DND-41 (cell line): Measurements from ENCODE around the gene KRT23.

Experiments
- ATAC-seq: fragments of 200-7000 bp; cut with Tn5 transposase; 3 replicates; pipeline ENCODE4 v1.9.1; 2021; ENCODE audit warnings: low read depth; ENCODE audit not compliant: insufficient read depth
- DNase-seq: peaks from one replicate; pipeline ENCODE4 v3.0.0-alpha.2; 2020
- H2AFZ ChIP-seq: 2 replicates; pipeline ENCODE4 v1.6.0; 2012; ENCODE audit warnings: low read depth, low read length
- H3K27ac ChIP-seq: 2 replicates; pipeline ENCODE4 v1.5.1; 2012; ENCODE audit warnings: low read length, inconsistent platforms
- H3K27me3 ChIP-seq: fragments of 200-600 bp; sonication (generic); 2 replicates; pipeline ENCODE4 v1.6.0; 2012; ENCODE audit warnings: low read length, mild to moderate bottlenecking, inconsistent platforms; ENCODE audit not compliant: insufficient read depth, poor library complexity
- H3K36me3 ChIP-seq: 2 replicates; pipeline ENCODE4 v1.5.1; 2012; ENCODE audit warnings: low read length, inconsistent platforms; ENCODE audit not compliant: insufficient read depth
- H3K4me1 ChIP-seq: 2 replicates; pipeline ENCODE4 v1.5.1; 2012; ENCODE audit warnings: mild to moderate bottlenecking, low read length; ENCODE audit not compliant: insufficient read depth
- H3K4me2 ChIP-seq: 2 replicates; pipeline ENCODE4 v1.6.0; 2012; ENCODE audit warnings: mild to moderate bottlenecking, moderate library complexity, low read length, inconsistent platforms; ENCODE audit not compliant: insufficient read depth
- H3K4me3 ChIP-seq, 2 experiments: fragments of 200-600 bp in 1 of 2; shearing (Covaris generic) in 1 of 2; 2 replicates each; pipeline ENCODE4 v1.5.1; 2012 to 2016; ENCODE audit warnings: inconsistent platforms in 2 of 2, low read length in 2 of 2, mild to moderate bottlenecking in 2 of 2, low read depth in 1 of 2, moderate library complexity in 1 of 2
- H3K79me2 ChIP-seq: 2 replicates; pipeline ENCODE4 v1.6.0; 2012; ENCODE audit warnings: low read length, inconsistent platforms; ENCODE audit not compliant: insufficient read depth
- H3K9ac ChIP-seq: 2 replicates; pipeline ENCODE4 v1.6.0; 2012; ENCODE audit warnings: low read depth, mild to moderate bottlenecking, inconsistent platforms, low read length, moderate library complexity
- H3K9me3 ChIP-seq: 2 replicates; pipeline ENCODE4 v1.5.1; 2012; ENCODE audit warnings: low read length, moderate library complexity, mild to moderate bottlenecking, inconsistent platforms; ENCODE audit not compliant: insufficient read depth, severe bottlenecking
- H4K20me1 ChIP-seq: 2 replicates; pipeline ENCODE4 v1.6.0; 2012; ENCODE audit warnings: low read length; ENCODE audit not compliant: insufficient read depth
- EZH2 ChIP-seq: IDR thresholded peaks from 3 replicates; pipeline ENCODE4 v1.6.1; 2012; ENCODE audit warnings: borderline replicate concordance, low read depth, mild to moderate bottlenecking, moderate library complexity, low read length, inconsistent platforms; ENCODE audit not compliant: severe bottlenecking
- TF ChIP-seq, protein P1 (sequence below): IDR thresholded peaks from 2 replicates; pipeline ENCODE4 v1.5.1; 2012; ENCODE audit warnings: borderline replicate concordance, low read length, moderate library complexity, mild to moderate bottlenecking; ENCODE audit not compliant: poor library complexity, severe bottlenecking; ENCODE audit errors: extremely low read depth

KRT23 gene

DNA sequence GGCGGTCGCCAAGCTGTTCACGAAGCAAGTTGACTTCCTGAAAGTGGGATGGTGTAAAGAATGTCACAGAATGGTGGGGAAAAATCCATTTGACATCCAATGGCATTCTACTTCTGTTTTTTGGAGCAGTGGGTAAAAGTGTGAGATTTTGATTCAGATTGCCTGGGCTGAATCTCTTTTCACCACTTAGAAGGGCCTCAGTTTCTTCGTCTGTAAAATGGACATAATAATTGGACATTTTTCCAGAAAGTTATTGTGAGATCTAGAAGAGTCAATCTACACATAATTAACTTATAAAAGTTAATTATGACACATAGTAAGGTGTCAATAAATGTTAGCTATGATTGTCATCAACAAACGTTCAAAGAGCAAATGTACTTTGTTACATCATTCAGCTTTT lies 43.7 kb upstream of the KRT23 start:
- no peak for ATAC-seq
- Histone ChIP-seq H2AFZ (no peak overlapping the region), H3K27ac (no peak overlapping the region), H3K4me1 (no peaks in the 10 kb centered on the region), H3K36me3 (no peaks in the 10 kb centered on the region), H3K4me2 (no peak overlapping the region), H3K9ac (no peak overlapping the region), H3K9me3 (no peaks in the 10 kb centered on the region), H3K4me3 (no peak overlapping the region), H4K20me1 (no peaks in the 10 kb centered on the region), H3K27me3 (peaks cover 23% of the 10 kb centered on the region), H3K79me2 (no peaks in the 10 kb centered on the region)
- no peak for TF ChIP-seq EZH2
- TF ChIP-seq, protein P1, sequence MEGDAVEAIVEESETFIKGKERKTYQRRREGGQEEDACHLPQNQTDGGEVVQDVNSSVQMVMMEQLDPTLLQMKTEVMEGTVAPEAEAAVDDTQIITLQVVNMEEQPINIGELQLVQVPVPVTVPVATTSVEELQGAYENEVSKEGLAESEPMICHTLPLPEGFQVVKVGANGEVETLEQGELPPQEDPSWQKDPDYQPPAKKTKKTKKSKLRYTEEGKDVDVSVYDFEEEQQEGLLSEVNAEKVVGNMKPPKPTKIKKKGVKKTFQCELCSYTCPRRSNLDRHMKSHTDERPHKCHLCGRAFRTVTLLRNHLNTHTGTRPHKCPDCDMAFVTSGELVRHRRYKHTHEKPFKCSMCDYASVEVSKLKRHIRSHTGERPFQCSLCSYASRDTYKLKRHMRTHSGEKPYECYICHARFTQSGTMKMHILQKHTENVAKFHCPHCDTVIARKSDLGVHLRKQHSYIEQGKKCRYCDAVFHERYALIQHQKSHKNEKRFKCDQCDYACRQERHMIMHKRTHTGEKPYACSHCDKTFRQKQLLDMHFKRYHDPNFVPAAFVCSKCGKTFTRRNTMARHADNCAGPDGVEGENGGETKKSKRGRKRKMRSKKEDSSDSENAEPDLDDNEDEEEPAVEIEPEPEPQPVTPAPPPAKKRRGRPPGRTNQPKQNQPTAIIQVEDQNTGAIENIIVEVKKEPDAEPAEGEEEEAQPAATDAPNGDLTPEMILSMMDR, result no peak
- DNase-seq, result no peak

DNA sequence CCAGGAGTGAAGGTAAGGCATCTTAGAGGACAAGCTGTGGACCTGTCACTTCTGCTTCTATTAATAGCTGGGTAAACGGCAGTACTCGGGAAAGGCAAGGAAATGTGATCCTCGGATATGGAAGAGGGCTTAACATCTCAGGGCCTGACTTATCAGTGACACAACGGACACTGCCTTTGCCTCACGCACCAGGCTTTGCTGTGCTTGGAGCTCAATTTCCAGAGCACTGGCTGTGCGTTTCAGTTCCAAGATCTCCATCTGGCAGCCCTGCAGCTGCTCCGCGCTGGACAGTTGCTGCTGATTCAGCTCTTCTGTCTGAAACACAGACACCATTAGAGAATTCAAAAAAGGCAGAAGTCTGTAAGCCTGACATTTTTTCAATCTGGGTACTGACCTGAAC lies 43.1 kb upstream of the KRT23 start:
- H3K27me3 ChIP-seq, result peaks cover 23% of the 10 kb centered on the region
- H3K9me3 ChIP-seq, result no peaks in the 10 kb centered on the region
- H3K4me3 ChIP-seq, result no peak overlapping the region
- no peak for DNase-seq
- H2AFZ ChIP-seq, result no peak overlapping the region
- H3K4me1 ChIP-seq, result no peaks in the 10 kb centered on the region
- H3K9ac ChIP-seq, result no peak overlapping the region
- H3K79me2 ChIP-seq, result no peaks in the 10 kb centered on the region
- H4K20me1 ChIP-seq, result no peaks in the 10 kb centered on the region
- no peak overlapping the region for H3K4me2 ChIP-seq
- no peak overlapping the region for H3K27ac ChIP-seq
- H3K36me3 ChIP-seq, result no peaks in the 10 kb centered on the region
- no peak for ATAC-seq
- TF ChIP-seq EZH2, result no peak
- TF ChIP-seq, protein P1, result no peak

DNA sequence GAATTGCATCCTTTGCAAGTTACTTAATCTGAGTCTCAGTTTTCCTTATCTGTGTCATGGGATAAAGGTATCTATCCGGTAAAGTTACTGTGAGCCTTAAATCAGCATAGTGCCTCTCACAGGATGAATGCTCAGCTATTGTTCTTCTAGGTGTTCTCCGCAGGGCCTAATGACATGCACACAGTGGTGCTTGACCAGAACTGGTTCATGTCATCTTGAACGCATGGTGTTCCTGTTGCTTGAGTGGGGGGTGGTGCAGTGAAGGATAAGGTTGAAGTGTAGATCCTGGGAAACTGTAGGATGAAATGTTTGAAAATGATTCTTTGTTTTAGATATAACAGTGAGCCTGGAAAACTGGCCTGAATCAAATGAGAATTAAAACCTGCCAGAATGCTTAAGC lies 42.7 kb upstream of the KRT23 start:
- H3K79me2 ChIP-seq, result no peaks in the 10 kb centered on the region
- no peaks in the 10 kb centered on the region for H3K36me3 ChIP-seq
- H3K9me3 ChIP-seq, result no peaks in the 10 kb centered on the region
- H3K4me2 ChIP-seq, result no peak overlapping the region
- peaks cover 23% of the 10 kb centered on the region for H3K27me3 ChIP-seq
- H3K4me3 ChIP-seq, result no peak overlapping the region
- no peak overlapping the region for H3K9ac ChIP-seq
- DNase-seq, result no peak
- no peak overlapping the region for H2AFZ ChIP-seq
- no peaks in the 10 kb centered on the region for H3K4me1 ChIP-seq
- H3K27ac ChIP-seq, result no peak overlapping the region
- no peaks in the 10 kb centered on the region for H4K20me1 ChIP-seq
- no peak for ATAC-seq
- TF ChIP-seq, protein P1, result no peak
- no peak for TF ChIP-seq EZH2

DNA sequence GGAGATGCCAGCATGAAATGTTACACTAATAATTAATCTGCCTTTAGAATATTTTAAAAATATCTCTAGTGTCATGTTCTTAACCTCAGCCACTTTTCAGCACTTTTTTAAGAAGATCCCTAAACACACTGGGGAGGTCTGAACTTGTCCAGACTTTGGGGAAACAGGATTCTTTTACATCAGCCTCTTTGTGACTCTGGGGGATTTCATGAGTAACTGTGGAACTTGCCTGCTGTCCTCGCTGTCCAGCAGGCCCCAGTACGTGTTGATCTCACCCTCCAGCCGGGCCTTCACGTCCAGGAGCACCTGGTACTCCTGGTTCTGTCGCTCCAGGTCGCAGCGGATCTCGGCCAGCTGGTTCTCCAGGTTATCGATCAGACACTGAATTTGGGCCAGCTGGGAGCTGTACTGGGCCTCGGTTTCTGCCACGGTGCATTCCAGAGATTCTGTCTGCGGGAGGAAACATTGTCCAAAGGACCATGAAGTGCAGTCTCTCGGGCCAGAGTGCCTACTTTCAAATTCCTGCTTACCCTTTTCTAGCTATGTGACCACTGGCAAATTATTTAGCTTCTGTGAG lies 41.2 kb upstream of the KRT23 start:
- no peak overlapping the region for H3K27ac ChIP-seq
- H3K4me3 ChIP-seq, result no peak overlapping the region
- DNase-seq (no peak), ATAC-seq (no peak)
- H4K20me1 ChIP-seq, result no peaks in the 10 kb centered on the region
- no peak for TF ChIP-seq EZH2
- TF ChIP-seq, protein P1, result no peak
- no peak overlapping the region for H3K9ac ChIP-seq
- no peaks in the 10 kb centered on the region for H3K79me2 ChIP-seq
- H3K4me1 ChIP-seq, result no peaks in the 10 kb centered on the region
- peaks cover 12% of the 10 kb centered on the region for H3K27me3 ChIP-seq
- no peak overlapping the region for H2AFZ ChIP-seq
- no peaks in the 10 kb centered on the region for H3K36me3 ChIP-seq
- H3K4me2 ChIP-seq, result no peak overlapping the region
- H3K9me3 ChIP-seq, result no peaks in the 10 kb centered on the region
